Keratinocyte (primary cell): Measurements from ENCODE around the gene NDUFA7.

Experiments used
- EZH2 ChIP-seq: IDR thresholded peaks from one replicate; pipeline ENCODE4 v1.6.1; 2012; ENCODE audit warnings: inconsistent platforms, mild to moderate bottlenecking, low read length, moderate library complexity
- TF ChIP-seq, protein P1 (sequence below), 3 experiments: IDR thresholded peaks in 1 of 3; conservative IDR thresholded peaks in 1 of 3; optimal IDR thresholded peaks in 1 of 3; 2 replicates in 2 of 3; 3 replicates in 1 of 3; pipeline versions ENCODE3 to v1.5.1; 2011; ENCODE audit warnings: low read length in 3 of 3, mild to moderate bottlenecking in 3 of 3, moderate library complexity in 2 of 3, control low read depth in 1 of 3, inconsistent platforms in 1 of 3; ENCODE audit not compliant: insufficient read depth in 2 of 3; ENCODE audit errors: extremely low read depth in 1 of 3

DNA sequence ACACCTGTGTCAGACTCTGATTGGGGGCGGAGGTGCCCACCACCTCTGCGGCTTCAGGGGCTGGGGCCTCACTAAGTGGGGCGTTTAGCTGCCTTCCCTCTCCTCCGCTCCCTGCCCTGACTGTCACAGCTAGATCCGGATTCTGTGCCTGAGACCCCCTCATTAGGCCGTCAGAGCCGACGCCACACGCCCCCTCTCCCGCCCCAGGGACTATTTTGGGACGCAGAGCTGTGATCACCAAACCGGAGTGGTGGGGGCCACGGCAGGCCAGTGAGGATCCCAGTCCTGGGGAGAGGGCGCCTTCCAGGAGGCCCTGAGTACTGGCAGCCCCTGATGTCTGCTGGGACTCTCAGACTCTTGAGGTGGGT lies 21.1 kb upstream of the NDUFA7 start:
- TF ChIP-seq, protein P1, sequence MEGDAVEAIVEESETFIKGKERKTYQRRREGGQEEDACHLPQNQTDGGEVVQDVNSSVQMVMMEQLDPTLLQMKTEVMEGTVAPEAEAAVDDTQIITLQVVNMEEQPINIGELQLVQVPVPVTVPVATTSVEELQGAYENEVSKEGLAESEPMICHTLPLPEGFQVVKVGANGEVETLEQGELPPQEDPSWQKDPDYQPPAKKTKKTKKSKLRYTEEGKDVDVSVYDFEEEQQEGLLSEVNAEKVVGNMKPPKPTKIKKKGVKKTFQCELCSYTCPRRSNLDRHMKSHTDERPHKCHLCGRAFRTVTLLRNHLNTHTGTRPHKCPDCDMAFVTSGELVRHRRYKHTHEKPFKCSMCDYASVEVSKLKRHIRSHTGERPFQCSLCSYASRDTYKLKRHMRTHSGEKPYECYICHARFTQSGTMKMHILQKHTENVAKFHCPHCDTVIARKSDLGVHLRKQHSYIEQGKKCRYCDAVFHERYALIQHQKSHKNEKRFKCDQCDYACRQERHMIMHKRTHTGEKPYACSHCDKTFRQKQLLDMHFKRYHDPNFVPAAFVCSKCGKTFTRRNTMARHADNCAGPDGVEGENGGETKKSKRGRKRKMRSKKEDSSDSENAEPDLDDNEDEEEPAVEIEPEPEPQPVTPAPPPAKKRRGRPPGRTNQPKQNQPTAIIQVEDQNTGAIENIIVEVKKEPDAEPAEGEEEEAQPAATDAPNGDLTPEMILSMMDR (optimal IDR thresholded peaks at IDR 0.05 in 1 of 3, IDR thresholded peaks at IDR 0.05 in 1 of 3, conservative IDR thresholded peaks at IDR 0.05 in 1 of 3; ENCODE audit: extremely low read depth in 1 of 3, insufficient read depth in 2 of 3, low read length in 3 of 3): no peak
- TF ChIP-seq EZH2: no peak
